Hindlimb muscle (tissue), 1 donor: Measurements from ENCODE around the gene CNOT10. TPM values are rescaled to one million over a fixed set of nuclear protein-coding genes. Genes with fewer than 3 reads are reported as not detected.

Source experiments
- DNase-seq: peaks from one replicate; pipeline ENCODE4 v3.0.0-alpha.2; 2013
- polyA plus RNA-seq: library from polyadenylated mRNA; unstranded; fragments of 120-200 nt; gene quantifications from one replicate; pipeline ENCODE4 v1.2.1, GENCODE V29; 2013; ENCODE audit not compliant: insufficient read length

CNOT10 gene
- polyA plus RNA-seq, 1 donor = 21.4 TPM

DNA sequence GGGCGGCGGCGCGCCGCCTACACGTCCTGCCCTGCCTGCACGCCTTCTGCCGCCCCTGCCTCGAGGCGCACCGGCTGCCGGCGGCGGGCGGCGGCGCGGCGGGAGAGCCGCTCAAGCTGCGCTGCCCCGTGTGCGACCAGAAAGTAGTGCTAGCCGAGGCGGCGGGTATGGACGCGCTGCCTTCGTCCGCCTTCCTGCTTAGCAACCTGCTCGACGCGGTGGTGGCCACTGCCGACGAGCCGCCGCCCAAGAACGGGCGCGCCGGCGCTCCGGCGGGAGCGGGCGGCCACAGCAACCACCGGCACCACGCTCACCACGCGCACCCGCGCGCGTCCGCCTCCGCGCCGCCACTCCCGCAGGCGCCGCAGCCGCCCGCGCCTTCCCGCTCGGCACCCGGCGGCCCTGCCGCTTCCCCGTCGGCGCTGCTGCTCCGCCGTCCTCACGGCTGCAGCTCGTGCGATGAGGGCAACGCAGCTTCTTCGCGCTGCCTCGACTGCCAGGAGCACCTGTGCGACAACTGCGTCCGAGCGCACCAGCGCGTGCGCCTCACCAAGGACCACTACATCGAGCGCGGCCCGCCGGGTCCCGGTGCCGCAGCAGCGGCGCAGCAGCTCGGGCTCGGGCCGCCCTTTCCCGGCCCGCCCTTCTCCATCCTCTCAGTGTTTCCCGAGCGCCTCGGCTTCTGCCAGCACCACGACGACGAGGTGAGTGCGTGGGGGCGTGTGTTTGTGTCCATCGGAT, 133.4 kb downstream of the CNOT10 start:
- DNase-seq = peak; percentile 6

DNA sequence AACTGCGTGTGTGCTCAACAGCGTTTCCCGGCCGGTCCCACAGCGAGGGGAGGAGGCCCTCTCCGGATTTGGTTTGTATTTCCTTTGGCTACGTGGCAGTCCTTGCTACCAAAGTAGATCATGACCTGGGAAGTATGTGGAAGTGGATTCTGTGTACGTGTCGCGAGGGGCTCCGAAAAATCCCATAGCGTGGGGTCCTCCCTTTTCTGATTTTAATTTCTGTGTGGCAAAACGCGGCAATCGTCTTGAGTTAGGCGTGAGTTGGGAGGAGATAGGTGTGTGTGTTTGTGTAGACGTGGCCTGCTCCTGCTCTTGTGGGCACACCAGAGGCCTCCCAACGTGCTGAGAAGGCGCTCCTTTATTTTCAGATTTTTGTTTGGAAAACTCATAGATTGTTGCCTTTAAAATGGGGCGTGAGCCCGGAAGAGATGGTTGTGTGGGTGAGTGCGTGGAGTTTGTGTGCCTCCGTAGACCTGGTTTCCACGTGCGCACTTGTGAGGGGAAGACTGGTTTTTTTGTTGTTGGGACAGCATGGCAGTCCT, 134.1 kb downstream of the CNOT10 start:
- no peak for DNase-seq

DNA sequence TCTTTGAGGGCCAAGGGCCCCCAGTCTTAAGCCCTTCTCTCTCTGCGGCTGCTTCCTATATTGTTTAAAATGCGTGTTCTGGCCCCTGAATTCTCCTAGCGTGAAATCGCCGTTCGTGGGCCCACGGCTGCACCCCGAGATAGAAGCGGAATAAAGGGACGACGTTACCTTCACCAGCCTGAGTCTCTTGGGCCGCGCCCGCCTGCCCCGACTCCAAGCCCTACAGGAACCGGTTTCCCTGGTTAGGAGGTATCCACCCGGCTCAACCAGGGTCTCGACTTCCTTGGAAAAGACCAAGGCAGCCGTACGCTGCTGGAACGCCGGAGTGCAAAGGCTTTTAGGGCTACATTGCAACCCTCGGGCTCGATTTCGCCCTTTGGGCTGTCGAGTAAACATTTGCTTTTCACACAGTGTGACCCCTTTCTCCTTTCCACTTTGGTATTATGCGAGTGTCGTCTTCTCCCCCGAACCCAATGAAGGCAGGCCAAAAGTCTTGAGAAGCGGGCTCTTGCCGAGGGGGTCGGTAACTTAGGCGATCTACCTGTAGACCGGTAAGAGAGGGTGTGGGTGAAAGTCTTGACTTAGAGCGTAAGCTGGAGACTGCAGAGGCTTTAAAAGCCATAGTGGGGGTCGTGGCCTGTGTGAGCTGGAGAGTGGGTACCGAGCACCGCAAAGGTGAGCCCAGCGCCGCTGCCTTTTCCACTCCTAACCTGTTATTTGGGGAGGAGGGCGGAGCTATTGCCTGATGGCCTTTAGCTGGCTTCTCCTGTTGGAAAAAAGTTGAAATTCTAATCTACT, 134.8 kb downstream of the CNOT10 start:
- DNase-seq = no peak

DNA sequence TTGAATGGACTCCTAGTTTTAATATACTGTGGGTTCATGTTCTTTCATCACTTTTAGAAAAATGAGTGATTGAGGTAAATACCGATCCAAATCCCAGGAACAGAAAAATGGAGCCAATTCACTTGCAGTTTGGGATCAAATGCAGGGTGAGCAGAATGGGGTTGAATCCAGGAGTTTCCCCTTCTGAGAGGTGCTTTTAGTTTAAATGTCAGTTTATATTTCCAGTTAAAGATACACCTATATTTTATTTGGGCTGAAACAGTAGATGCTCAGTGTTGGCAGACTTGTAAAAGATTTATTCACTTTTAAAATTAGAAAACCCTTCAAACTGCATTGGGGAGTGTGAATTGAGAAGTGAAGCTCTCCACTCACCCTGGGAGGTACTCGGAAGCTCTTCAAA, 135.4 kb downstream of the CNOT10 start:
- DNase-seq = no peak

DNA sequence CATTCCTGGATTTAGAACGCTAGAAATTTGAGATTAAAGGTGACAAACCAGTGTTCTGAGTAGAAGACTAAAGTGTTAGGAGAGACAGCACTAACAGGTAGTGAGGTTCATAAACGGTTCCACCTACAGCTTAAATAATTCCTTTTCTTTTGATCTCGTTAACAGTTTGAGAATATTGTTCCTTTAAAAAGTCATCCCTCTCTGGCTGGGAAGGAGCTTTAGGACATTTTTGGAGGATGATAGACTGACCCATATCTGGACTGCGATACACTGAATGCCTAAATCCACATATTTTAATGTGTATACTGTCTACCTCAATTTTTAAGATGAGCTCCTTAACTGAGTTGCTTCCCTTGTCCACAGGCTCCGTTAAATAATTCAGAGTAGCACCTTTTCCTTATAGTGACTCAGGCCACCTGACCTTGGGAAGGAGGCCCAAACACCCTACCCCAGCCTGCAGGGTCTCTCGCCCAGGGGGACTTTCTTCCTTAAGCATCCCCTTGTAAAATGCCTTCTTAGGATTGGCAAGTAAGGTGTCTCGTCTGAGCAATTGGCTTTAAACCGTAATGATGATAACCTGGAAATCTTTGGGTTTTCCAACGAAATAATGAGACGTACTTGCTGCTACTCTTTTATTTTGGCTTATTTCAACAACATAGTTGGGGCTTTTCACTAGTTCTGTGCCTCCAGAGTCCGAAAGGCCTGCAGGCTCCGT, 136.1 kb downstream of the CNOT10 start:
- DNase-seq = no peak

DNA sequence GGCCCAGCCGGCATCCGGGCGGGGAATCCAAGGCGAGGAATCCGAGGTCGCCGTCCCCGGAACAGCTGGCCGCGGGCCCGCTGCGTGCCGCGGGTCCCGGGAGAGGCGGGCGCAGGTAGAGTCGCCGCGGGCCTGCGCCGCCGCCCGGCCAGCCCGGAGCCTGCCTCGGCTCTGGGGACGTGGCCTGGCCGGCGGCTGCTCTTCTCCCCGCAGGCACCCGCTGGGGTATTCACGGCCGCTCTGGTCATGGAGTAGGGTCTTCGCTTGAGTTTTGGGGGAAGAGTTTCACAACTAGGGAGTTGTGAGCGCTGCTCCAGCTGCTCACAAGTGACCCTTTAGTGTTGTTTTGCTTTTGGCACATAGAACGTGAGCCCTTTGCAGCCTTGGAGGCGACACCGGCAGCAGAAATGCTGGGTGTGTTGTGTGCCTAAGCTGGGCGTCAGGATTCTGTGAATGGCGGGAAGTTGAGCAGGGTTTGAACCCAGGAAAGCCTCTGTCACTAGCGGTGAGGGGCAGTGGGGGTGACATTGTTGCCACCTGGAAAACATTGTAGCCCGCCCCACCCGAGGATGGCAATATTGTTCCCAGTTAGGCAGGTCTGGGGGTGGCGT, 136.8 kb downstream of the CNOT10 start:
- DNase-seq = no peak

DNA sequence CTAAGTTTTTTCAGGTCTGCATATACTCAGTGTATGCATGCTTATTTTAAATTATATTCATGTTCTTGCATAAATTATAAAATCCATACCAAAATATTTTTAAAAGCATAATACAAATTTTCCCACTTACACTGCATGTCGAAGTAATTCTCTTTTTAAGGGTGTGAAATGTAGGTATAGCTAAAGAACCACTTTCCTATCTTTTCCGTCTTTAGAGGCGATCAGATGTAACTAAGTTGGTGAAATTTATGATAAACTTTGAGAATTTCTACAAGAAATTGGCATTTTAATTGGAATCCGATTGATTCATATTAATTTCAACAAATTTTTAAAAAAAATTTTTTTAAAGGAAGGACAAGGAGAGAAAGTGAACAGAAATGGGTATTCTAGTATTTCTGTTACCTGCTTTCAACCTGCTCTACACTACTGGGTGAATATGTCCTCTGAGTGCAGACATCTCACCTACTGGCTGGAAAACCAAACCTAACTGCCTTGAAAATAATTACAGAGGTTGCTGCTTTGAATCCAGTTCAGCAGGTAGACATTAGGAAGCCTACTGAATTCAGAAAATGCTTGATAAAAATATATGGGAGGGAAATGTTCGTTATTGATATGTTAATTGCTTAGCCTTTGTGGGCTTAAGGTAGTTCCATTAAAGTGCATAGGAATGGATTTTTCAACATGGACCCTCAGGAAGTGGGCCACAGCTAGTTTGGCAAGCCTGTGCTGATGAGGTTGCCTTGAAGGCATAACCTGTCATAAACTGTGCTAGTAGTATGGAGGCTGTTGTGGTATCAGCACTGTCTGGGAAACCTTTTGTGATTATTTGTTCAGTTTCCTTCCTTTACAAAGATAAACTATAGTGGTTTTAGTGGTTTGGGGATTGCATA, 137.9 kb downstream of the CNOT10 start:
- DNase-seq = no peak

Other genes starting within 250 kb of the CNOT10 start
- 19.8 TPM for gene CMTM6, start 182.3 kb upstream of the CNOT10 start, polyA plus RNA-seq
- 32.7 TPM for gene DYNC1LI1, start 114.3 kb upstream of the CNOT10 start, polyA plus RNA-seq
- 0.18 TPM for gene TRIM71, start 132.8 kb downstream of the CNOT10 start, polyA plus RNA-seq